GM12891 (cell line): ENCODE data around the gene MSANTD3.

Experiments
- DNase-seq: peaks from one replicate; pipeline ENCODE4 v3.0.0; 2011; ENCODE audit warnings: low spot score; ENCODE audit not compliant: insufficient read length
- FAIRE-seq: peaks from 2 replicates; lab custom pipeline; 2011; peaks lifted over from hg19 to GRCh38; lab: Jason Lieb, UNC
- PAX5 ChIP-seq: IDR thresholded peaks from 2 replicates; pipeline ENCODE4 v1.6.1; 2011; ENCODE audit warnings: low read length, moderate library complexity, mild to moderate bottlenecking; ENCODE audit not compliant: insufficient read depth, severe bottlenecking
- POLR2A ChIP-seq: IDR thresholded peaks from 2 replicates; pipeline ENCODE4 v1.6.1; 2011; ENCODE audit warnings: low read depth, low read length, control low read depth
- POLR2AphosphoS5 ChIP-seq: IDR thresholded peaks from 2 replicates; pipeline ENCODE4 v1.6.1; 2011; ENCODE audit warnings: low read depth, low read length, control low read depth
- POU2F2 ChIP-seq: IDR thresholded peaks from 2 replicates; pipeline ENCODE4 v1.6.1; 2011; ENCODE audit warnings: low read depth, mild to moderate bottlenecking, control low read depth, low read length, moderate library complexity
- SPI1 ChIP-seq: IDR thresholded peaks from 2 replicates; pipeline ENCODE4 v1.6.1; 2011; ENCODE audit warnings: low read depth, low read length, control low read depth
- TAF1 ChIP-seq: IDR thresholded peaks from 2 replicates; pipeline ENCODE4 v1.6.1; 2011; ENCODE audit warnings: low read depth, low read length, control low read depth

The MSANTD3 gene

DNA sequence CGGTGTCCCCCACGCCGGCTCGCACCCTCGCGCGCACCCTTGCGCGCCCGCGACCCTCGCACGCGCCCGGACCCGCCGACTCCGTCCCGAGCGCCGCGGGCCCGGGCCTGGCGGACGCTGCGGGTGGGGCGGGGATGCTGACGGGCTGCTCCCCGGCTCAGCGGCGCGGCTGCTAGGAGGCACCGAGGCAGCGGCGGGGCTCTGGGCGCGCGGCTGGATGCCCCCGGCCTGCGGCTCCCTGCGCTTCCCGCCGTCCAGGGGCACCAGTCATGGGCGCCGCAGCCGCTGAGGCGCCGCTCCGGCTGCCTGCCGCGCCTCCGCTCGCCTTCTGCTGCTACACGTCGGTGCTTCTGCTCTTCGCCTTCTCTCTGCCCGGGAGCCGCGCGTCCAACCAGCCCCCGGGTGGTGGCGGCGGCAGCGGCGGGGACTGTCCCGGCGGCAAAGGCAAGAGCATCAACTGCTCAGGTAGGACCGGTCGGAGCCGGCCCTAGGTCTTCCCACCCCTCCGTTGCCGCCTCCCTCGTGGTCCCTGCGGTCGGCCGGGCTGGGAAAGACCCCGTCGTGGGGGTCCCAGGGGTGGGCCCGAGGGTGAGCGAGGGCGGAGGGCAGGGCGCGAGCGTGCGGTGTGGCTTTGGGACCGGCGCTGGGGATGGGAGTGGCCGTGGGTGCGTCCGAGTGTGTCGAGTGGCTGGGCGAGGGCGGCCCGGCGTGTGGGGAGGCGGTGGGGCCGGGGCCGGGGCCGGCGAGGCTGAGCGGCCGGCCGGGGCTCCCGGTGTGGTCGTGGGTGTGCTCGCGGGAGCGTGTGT is 46.5 kb downstream of the MSANTD3 start:
- TF ChIP-seq POLR2A (no peak), POLR2AphosphoS5 (no peak), TAF1 (no peak), POU2F2 (no peak), PAX5 (no peak), SPI1 (no peak)
- DNase-seq (peak; percentile 43), FAIRE-seq (no peak)

DNA sequence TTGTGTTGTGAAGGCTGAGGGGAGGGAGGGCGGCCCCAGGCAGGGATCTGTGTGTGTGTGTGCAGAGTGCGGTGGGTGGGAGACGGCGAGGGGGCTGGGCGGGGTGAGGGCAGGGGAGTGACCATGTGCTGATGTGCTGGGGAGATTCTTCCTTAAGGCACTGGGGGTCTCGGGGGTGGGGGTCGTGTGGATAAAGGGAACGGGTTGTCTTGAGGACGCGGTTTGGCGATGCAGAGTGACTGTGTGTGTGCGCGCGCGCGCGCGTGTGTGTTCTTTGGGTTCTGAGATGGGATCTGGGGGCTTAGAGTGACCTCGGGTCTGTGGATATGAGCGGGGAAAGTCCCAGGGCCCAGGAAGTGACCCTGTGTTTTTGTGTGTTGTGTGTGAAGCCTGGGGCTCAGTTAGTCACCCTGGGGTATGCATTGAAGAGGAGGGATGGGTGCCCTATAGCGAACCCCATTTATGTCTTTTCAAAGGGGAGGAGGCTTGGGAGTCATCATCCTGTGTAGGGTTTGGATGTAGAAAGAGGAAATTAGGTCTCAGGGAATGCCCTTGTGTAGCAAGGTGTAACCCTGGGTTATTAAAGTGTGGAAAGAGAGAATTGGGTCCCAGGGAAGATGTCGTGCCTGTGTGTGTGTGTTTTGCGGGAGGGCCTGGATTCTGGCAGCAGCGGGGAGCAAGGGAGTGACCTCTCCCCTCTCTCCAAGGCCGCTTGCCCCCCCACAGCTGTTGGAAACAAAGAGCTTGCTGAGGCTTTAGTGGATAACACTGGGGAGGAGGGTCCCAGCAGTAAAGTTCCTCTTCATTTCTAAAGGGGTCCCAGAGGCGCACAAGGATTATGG is 47.4 kb downstream of the MSANTD3 start:
- DNase-seq (no peak), FAIRE-seq (no peak)
- no peak for TF ChIP-seq POLR2AphosphoS5
- no peak for TF ChIP-seq PAX5
- TF ChIP-seq POU2F2: no peak
- TF ChIP-seq POLR2A: no peak
- no peak for TF ChIP-seq SPI1
- no peak for TF ChIP-seq TAF1

DNA sequence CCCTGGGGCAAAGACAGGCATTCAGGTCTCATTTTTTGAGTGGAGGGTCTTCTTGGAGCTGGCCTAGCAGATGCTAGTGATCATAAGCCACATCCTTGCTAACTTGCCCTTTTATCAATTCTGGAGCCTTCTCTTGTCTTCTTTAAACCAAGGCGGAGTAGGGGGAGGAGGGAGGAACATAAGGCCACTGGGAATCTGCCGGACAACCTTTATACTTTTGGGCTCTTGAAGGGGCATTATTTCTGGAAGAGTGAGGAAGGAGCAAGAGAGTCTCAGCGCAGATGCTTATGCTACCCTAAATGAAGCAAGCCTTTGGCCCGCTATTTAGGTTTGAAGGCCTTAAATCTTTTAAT is 48.0 kb downstream of the MSANTD3 start:
- no peak for TF ChIP-seq POU2F2
- TF ChIP-seq POLR2AphosphoS5: no peak
- TF ChIP-seq TAF1: no peak
- no peak for TF ChIP-seq PAX5
- TF ChIP-seq SPI1: no peak
- TF ChIP-seq POLR2A: no peak
- FAIRE-seq (no peak), DNase-seq (no peak)

DNA sequence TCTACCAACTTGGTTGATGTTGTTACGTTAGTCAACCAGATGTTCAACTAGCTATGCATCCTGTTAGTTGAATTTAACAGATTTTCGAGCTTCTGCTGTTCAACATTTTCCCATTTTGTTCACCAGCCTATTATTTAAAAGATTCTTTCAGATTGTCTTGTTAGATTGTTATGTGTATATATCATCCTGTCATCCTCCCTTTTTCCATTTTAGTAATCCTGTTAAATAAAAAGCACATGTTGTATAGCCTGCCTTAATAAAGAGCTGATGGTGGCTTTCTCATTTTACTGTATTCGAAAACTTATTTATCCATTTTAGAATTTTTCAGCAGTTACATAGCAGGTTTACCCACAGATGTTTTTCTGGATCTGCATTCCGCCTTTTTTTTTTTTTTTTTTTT is 50.3 kb downstream of the MSANTD3 start:
- FAIRE-seq (no peak), DNase-seq (no peak)
- TF ChIP-seq PAX5 (no peak), TAF1 (no peak), POLR2A (no peak), POLR2AphosphoS5 (no peak), POU2F2 (no peak), SPI1 (no peak)

DNA sequence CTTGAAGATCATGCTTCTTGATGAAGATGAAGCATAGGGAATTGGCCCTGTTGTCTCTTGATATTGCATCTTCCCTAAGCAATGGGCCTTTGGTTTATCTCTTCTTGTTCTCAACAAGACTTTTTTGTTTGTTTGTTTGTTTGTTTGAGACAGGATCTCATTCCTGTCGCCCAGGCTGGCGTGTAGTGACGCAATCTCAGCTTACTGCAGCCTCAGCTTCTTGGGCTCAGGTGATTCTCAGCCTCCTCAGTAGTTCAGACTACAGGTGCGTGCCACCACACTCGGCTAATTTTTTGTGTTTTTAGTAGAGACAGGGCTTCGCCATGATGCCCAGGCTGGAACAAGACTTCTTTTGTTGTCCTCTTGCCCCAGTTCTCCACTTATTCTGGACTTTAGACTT is 51.2 kb downstream of the MSANTD3 start:
- FAIRE-seq (no peak), DNase-seq (no peak)
- TF ChIP-seq POU2F2 (no peak), POLR2AphosphoS5 (no peak), TAF1 (no peak), SPI1 (no peak), POLR2A (no peak), PAX5 (no peak)

DNA sequence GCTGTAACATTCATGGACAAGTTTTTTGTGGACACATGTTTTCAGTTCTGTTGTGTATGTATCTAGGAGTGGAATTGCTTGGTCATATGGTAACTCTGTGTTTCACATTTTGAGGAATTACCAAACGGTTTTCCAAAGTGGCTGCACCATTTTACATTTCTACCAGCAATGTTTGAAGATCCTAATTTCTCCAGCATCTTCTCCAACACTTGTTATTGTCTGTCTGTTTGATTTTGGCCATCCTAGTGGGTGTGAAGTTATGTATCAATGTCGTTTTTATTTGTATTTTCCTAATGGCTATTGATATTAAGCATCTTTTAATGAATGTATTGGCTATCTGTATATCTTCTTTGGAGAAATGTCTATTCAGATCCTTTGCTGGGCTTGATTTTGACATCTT is 52.9 kb downstream of the MSANTD3 start:
- no peak for FAIRE-seq
- TF ChIP-seq POU2F2: no peak
- TF ChIP-seq POLR2A: no peak
- no peak for TF ChIP-seq POLR2AphosphoS5
- no peak for TF ChIP-seq SPI1
- TF ChIP-seq TAF1: no peak
- TF ChIP-seq PAX5: no peak
- no peak for DNase-seq

DNA sequence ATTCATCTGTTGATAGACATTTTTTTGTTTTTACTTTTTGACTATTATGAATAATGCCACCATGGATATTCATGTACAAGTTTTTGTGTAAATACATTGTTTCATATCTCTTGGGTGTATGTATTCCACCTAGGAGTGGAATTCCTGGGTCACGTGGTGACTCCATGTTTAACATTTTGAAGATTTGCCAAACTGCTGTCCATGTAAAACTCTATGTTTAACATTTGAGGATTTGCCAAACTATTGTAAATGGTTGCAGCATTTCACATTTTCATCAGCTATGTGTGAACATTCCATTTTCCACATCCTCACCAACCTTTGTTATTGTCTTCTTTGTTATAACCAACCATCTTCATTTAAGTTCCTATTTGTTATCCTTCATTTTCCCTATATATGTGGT is 58.3 kb downstream of the MSANTD3 start:
- no peak for DNase-seq
- FAIRE-seq: no peak
- no peak for TF ChIP-seq SPI1
- no peak for TF ChIP-seq POLR2AphosphoS5
- no peak for TF ChIP-seq PAX5
- no peak for TF ChIP-seq POU2F2
- TF ChIP-seq POLR2A: no peak
- no peak for TF ChIP-seq TAF1

DNA sequence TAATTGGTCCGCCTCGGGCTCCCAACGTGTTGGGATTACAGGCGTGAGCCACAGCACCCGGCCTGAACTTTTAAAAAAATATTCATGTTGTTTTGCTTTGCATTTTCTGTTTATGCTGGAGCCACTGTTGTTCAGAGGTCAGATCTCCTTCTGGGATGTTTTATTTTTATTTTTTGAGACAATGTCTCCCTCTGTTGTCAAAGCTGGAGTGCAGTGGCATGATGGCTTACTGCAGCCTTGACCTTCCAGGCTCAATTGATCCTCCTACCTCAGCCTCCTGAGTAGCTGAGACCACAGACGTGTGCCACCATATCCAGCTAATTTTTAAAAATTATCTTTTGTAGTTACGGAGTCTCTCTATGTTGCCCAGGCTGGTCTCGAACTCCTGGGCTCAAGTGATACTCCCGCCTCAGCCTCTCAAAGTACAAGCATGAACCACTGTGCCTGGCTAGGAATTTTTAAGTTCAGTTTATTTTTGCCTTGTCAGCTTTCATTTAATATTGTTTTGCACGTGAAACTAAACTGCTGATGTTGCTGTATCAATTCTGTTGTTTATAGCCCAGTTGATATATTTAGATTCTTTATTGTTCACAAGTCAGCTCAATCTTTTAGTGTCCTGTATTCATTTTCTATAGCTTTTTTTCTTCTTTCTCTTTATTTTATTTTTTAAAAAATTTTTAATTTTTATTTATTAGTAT is 59.7 kb downstream of the MSANTD3 start:
- no peak for DNase-seq
- TF ChIP-seq SPI1: no peak
- no peak for TF ChIP-seq POLR2A
- TF ChIP-seq PAX5: no peak
- no peak for TF ChIP-seq POLR2AphosphoS5
- TF ChIP-seq POU2F2: no peak
- TF ChIP-seq TAF1: no peak
- no peak for FAIRE-seq
